HG03520 (cell line): Measurements from ENCODE around the gene GPAT3.

Source experiments
- ATAC-seq: cut with Tn5 transposase; IDR thresholded peaks from one replicate; pipeline ENCODE4 v1.9.1; 2021; ENCODE audit warnings: mild to moderate bottlenecking, moderate library complexity; ENCODE audit not compliant: unreplicated experiment

Gene GPAT3

GRCh38 chr4:83639849-83640493 is 104.1 kb downstream of the GPAT3 start:
- peak; percentile 69 for ATAC-seq

GRCh38 chr4:83643036-83643435 is 107.1 kb downstream of the GPAT3 start:
- ATAC-seq: no peak

- peak; percentile 81 for ATAC-seq
Observed at GRCh38 chr4:83644677-83645659, 109.1 kb downstream of the GPAT3 start.

- ATAC-seq: no peak
Observed at GRCh38 chr4:83646538-83647239, 110.8 kb downstream of the GPAT3 start.

GRCh38 chr4:83651846-83652245 is 115.9 kb downstream of the GPAT3 start:
- ATAC-seq: no peak
